Osteocyte (in vitro differentiated cells): Measurements from ENCODE around the gene EZH1. TPM values are rescaled to one million over a fixed set of nuclear protein-coding genes. Genes with fewer than 3 reads are reported as not detected.

ENCODE experiments used
- DNase-seq: peaks from one replicate; pipeline ENCODE4 v3.0.0; 2021; ENCODE audit warnings: mixed read lengths; ENCODE audit not compliant: unreplicated experiment; ENCODE audit errors: extremely low spot score
- H3K27ac Mint-ChIP-seq: one replicate; pipeline ENCODE4 v1.8.0; 2021; ENCODE audit warnings: mild to moderate bottlenecking, mixed read lengths; ENCODE audit not compliant: unreplicated experiment
- H3K27me3 Mint-ChIP-seq: one replicate; pipeline ENCODE4 v1.8.0; 2021; ENCODE audit warnings: mixed read lengths; ENCODE audit not compliant: unreplicated experiment
- H3K36me3 Mint-ChIP-seq: one replicate; pipeline ENCODE4 v1.8.0; 2021; ENCODE audit warnings: mixed read lengths; ENCODE audit not compliant: unreplicated experiment
- H3K4me1 Mint-ChIP-seq: one replicate; pipeline ENCODE4 v1.8.0; 2021; ENCODE audit warnings: mixed read lengths; ENCODE audit not compliant: unreplicated experiment
- H3K4me3 Mint-ChIP-seq: one replicate; pipeline ENCODE4 v1.8.0; 2021; ENCODE audit warnings: mild to moderate bottlenecking, moderate library complexity, mixed read lengths; ENCODE audit not compliant: unreplicated experiment
- H3K9me3 Mint-ChIP-seq: one replicate; pipeline ENCODE4 v1.8.0; 2021; ENCODE audit warnings: mixed read lengths; ENCODE audit not compliant: unreplicated experiment
- total RNA-seq: library from RNA; stranded (reverse); gene quantifications from 2 replicates; pipeline ENCODE4 v1.2.1, GENCODE V29; 2021
- TF ChIP-seq, protein P1 (sequence below): fragments of 200-600 bp; sonication (generic); IDR thresholded peaks from 2 replicates; pipeline ENCODE4 v1.5.0; 2021; ENCODE audit warnings: antibody characterized with exemption, mild to moderate bottlenecking, moderate library complexity

Gene EZH1
- total RNA-seq, 1 donor from 2014 or later = 44.8 TPM

- Mint-ChIP-seq H3K9me3 (no peaks in the 10 kb centered on the region), H3K36me3 (peaks cover 20% of the 10 kb centered on the region), H3K4me3 (no peak overlapping the region), H3K4me1 (peaks cover 29% of the 10 kb centered on the region), H3K27me3 (no peaks in the 10 kb centered on the region), H3K27ac (no peak overlapping the region)
- DNase-seq = no peak
- TF ChIP-seq, protein P1, sequence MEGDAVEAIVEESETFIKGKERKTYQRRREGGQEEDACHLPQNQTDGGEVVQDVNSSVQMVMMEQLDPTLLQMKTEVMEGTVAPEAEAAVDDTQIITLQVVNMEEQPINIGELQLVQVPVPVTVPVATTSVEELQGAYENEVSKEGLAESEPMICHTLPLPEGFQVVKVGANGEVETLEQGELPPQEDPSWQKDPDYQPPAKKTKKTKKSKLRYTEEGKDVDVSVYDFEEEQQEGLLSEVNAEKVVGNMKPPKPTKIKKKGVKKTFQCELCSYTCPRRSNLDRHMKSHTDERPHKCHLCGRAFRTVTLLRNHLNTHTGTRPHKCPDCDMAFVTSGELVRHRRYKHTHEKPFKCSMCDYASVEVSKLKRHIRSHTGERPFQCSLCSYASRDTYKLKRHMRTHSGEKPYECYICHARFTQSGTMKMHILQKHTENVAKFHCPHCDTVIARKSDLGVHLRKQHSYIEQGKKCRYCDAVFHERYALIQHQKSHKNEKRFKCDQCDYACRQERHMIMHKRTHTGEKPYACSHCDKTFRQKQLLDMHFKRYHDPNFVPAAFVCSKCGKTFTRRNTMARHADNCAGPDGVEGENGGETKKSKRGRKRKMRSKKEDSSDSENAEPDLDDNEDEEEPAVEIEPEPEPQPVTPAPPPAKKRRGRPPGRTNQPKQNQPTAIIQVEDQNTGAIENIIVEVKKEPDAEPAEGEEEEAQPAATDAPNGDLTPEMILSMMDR = no peak
Measured at GRCh38 chr17:42684929-42685556, 59.8 kb downstream of the EZH1 start.

GRCh38 chr17:42683407-42684034, 61.3 kb downstream of the EZH1 start:
- peak overlapping the region; percentile 95 for H3K27ac Mint-ChIP-seq
- no peaks in the 10 kb centered on the region for H3K9me3 Mint-ChIP-seq
- no peak for DNase-seq
- peaks cover 18% of the 10 kb centered on the region for H3K36me3 Mint-ChIP-seq
- peaks cover 39% of the 10 kb centered on the region for H3K4me1 Mint-ChIP-seq
- peak overlapping the region; percentile 86 for H3K4me3 Mint-ChIP-seq
- H3K27me3 Mint-ChIP-seq = no peaks in the 10 kb centered on the region
- TF ChIP-seq, protein P1 = no peak

DNA sequence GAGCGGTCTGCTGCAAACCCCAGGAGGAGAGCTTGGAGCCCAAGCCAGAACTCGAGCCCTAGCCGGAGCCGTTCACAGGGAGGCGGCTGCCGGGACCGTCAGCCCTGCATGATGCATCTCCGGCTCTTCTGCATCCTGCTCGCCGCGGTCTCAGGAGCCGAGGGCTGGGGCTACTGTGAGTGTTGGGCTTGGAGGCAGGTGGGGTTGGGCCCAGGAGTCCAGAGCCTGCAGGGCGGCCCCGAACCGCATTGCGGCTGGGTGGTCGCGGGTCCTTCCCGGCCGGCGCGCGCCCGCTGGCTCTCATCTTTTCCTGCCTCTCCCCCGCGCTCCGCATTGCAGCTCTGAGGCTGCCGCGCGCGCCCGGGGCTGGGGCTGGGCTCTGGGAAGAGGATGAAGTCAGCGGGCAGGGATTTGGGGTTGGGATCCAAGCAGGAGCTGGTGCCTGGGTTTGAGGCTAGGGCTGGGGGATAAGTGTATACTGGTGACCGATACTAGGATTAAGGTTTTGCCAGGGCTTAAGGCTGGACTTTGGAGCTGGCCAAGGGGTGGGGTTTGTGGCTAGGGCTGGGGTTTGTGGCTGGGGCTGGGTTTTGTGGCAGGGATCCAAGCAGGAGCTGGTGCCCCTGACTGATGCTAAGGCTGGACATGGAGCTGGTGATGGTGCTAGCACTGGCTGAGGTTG, 62.0 kb downstream of the EZH1 start:
- no peaks in the 10 kb centered on the region for H3K27me3 Mint-ChIP-seq
- peak overlapping the region; percentile 95 for H3K27ac Mint-ChIP-seq
- H3K9me3 Mint-ChIP-seq = no peaks in the 10 kb centered on the region
- peaks cover 42% of the 10 kb centered on the region for H3K4me1 Mint-ChIP-seq
- peak overlapping the region; percentile 86 for H3K4me3 Mint-ChIP-seq
- DNase-seq = no peak
- H3K36me3 Mint-ChIP-seq = peaks cover 17% of the 10 kb centered on the region
- TF ChIP-seq, protein P1 = no peak

- Mint-ChIP-seq H3K4me1 (peaks cover 46% of the 10 kb centered on the region), H3K4me3 (peak within 1 kb of the TSS; percentile 86), H3K27ac (peak within 1 kb of the TSS; percentile 95), H3K36me3 (peaks cover 16% of the 10 kb centered on the region), H3K9me3 (no peaks in the 10 kb centered on the region), H3K27me3 (no peaks in the 10 kb centered on the region)
- TF ChIP-seq, protein P1 = no peak
- peak; percentile 90 for DNase-seq
Measured at GRCh38 chr17:42681976-42682721, 62.7 kb downstream of the EZH1 start, which contains the start of gene CNTNAP1. CNTNAP1 (plus strand) TSS chr17:42682531; CDS start chr17:42682830, 299 bp downstream.
